ENCODE measurements around the gene JAKMIP2. TPM values are rescaled to one million over a fixed set of nuclear protein-coding genes. Genes with fewer than 3 reads are reported as not detected.

Gene JAKMIP2
- polyA plus RNA-seq, 2 donors: 0.10 to 0.20 TPM

- Histone ChIP-seq H3K27me3 (ENCODE audit: control insufficient read depth in 1 of 2, insufficient read depth in 2 of 2, low read length in 2 of 2) (no peaks in the 10 kb centered on the region), H3K36me3 (ENCODE audit: control insufficient read depth in 2 of 2, insufficient read depth in 2 of 2, low read length in 1 of 2) (no peaks in the 10 kb centered on the region), H3K9me3 (ENCODE audit: control insufficient read depth in 2 of 2, insufficient read depth in 1 of 2, low read depth in 1 of 2, low read length in 1 of 2) (no peaks in the 10 kb centered on the region), H3K4me1 (ENCODE audit: control insufficient read depth in 2 of 2, insufficient read depth in 2 of 2, low read length in 1 of 2) (no peaks in the 10 kb centered on the region), H3K4me3 (ENCODE audit: low read depth in 1 of 2, low read length in 2 of 2) (no peak overlapping the region), H3K27ac (ENCODE audit: low read depth in 2 of 2, low read length in 1 of 2) (no peak overlapping the region)
- WGBS, 2 donors: 58 to 60% methylated on average over 2 of the region's 2 CpGs
These were observed 108.7 kb downstream of the JAKMIP2 start for GRCh38 chr5:147673791-147674190.

GRCh38 chr5:147673266-147673665 lies 109.3 kb downstream of the JAKMIP2 start:
- Histone ChIP-seq H3K27me3 (ENCODE audit: control insufficient read depth in 1 of 2, insufficient read depth in 2 of 2, low read length in 2 of 2) (no peaks in the 10 kb centered on the region), H3K9me3 (ENCODE audit: control insufficient read depth in 2 of 2, insufficient read depth in 1 of 2, low read depth in 1 of 2, low read length in 1 of 2) (no peaks in the 10 kb centered on the region), H3K27ac (ENCODE audit: low read depth in 2 of 2, low read length in 1 of 2) (no peak overlapping the region), H3K36me3 (ENCODE audit: control insufficient read depth in 2 of 2, insufficient read depth in 2 of 2, low read length in 1 of 2) (no peaks in the 10 kb centered on the region), H3K4me3 (ENCODE audit: low read depth in 1 of 2, low read length in 2 of 2) (no peak overlapping the region), H3K4me1 (ENCODE audit: control insufficient read depth in 2 of 2, insufficient read depth in 2 of 2, low read length in 1 of 2) (no peaks in the 10 kb centered on the region)
- 53 to 61% methylated on average over 3 of the region's 3 CpGs for WGBS, 2 donors

- WGBS, 2 donors: 91 to 92% methylated on average over 6 of the region's 6 CpGs
- H3K27me3 ChIP-seq (ENCODE audit: control insufficient read depth in 1 of 2, insufficient read depth in 2 of 2, low read length in 2 of 2): no peaks in the 10 kb centered on the region
- H3K4me3 ChIP-seq (ENCODE audit: low read depth in 1 of 2, low read length in 2 of 2): no peak overlapping the region
- H3K4me1 ChIP-seq (ENCODE audit: control insufficient read depth in 2 of 2, insufficient read depth in 2 of 2, low read length in 1 of 2): no peaks in the 10 kb centered on the region
- H3K27ac ChIP-seq (ENCODE audit: low read depth in 2 of 2, low read length in 1 of 2): no peak overlapping the region
- no peaks in the 10 kb centered on the region for H3K36me3 ChIP-seq (ENCODE audit: control insufficient read depth in 2 of 2, insufficient read depth in 2 of 2, low read length in 1 of 2)
- H3K9me3 ChIP-seq (ENCODE audit: control insufficient read depth in 2 of 2, insufficient read depth in 1 of 2, low read depth in 1 of 2, low read length in 1 of 2): no peaks in the 10 kb centered on the region
These were observed 111.2 kb downstream of the JAKMIP2 start for GRCh38 chr5:147671365-147671764.

- Histone ChIP-seq H3K9me3 (ENCODE audit: control insufficient read depth in 2 of 2, insufficient read depth in 1 of 2, low read depth in 1 of 2, low read length in 1 of 2) (no peaks in the 10 kb centered on the region), H3K27ac (ENCODE audit: low read depth in 2 of 2, low read length in 1 of 2) (no peak overlapping the region), H3K36me3 (ENCODE audit: control insufficient read depth in 2 of 2, insufficient read depth in 2 of 2, low read length in 1 of 2) (no peaks in the 10 kb centered on the region), H3K27me3 (ENCODE audit: control insufficient read depth in 1 of 2, insufficient read depth in 2 of 2, low read length in 2 of 2) (no peaks in the 10 kb centered on the region), H3K4me3 (ENCODE audit: low read depth in 1 of 2, low read length in 2 of 2) (no peak overlapping the region), H3K4me1 (ENCODE audit: control insufficient read depth in 2 of 2, insufficient read depth in 2 of 2, low read length in 1 of 2) (no peaks in the 10 kb centered on the region)
- WGBS, 2 donors: 90 to 96% methylated on average over 1 of the region's 1 CpG
These were observed 111.7 kb downstream of the JAKMIP2 start for GRCh38 chr5:147670815-147671214.

- 42 to 55% methylated on average over 9 of the region's 9 CpGs for WGBS, 2 donors
- Histone ChIP-seq H3K4me3 (ENCODE audit: low read depth in 1 of 2, low read length in 2 of 2) (no peak overlapping the region), H3K9me3 (ENCODE audit: control insufficient read depth in 2 of 2, insufficient read depth in 1 of 2, low read depth in 1 of 2, low read length in 1 of 2) (no peaks in the 10 kb centered on the region), H3K4me1 (ENCODE audit: control insufficient read depth in 2 of 2, insufficient read depth in 2 of 2, low read length in 1 of 2) (no peaks in the 10 kb centered on the region), H3K27me3 (ENCODE audit: control insufficient read depth in 1 of 2, insufficient read depth in 2 of 2, low read length in 2 of 2) (no peaks in the 10 kb centered on the region), H3K36me3 (ENCODE audit: control insufficient read depth in 2 of 2, insufficient read depth in 2 of 2, low read length in 1 of 2) (no peaks in the 10 kb centered on the region), H3K27ac (ENCODE audit: low read depth in 2 of 2, low read length in 1 of 2) (no peak overlapping the region)
These were observed 113.2 kb downstream of the JAKMIP2 start for GRCh38 chr5:147669169-147669869.

- no peaks in the 10 kb centered on the region for H3K9me3 ChIP-seq (ENCODE audit: control insufficient read depth in 2 of 2, insufficient read depth in 1 of 2, low read depth in 1 of 2, low read length in 1 of 2)
- 91 to 100% methylated on average over 2 of the region's 2 CpGs for WGBS, 2 donors
- H3K4me3 ChIP-seq (ENCODE audit: low read depth in 1 of 2, low read length in 2 of 2): no peak overlapping the region
- no peaks in the 10 kb centered on the region for H3K4me1 ChIP-seq (ENCODE audit: control insufficient read depth in 2 of 2, insufficient read depth in 2 of 2, low read length in 1 of 2)
- no peak overlapping the region for H3K27ac ChIP-seq (ENCODE audit: low read depth in 2 of 2, low read length in 1 of 2)
- no peaks in the 10 kb centered on the region for H3K27me3 ChIP-seq (ENCODE audit: control insufficient read depth in 1 of 2, insufficient read depth in 2 of 2, low read length in 2 of 2)
- H3K36me3 ChIP-seq (ENCODE audit: control insufficient read depth in 2 of 2, insufficient read depth in 2 of 2, low read length in 1 of 2): no peaks in the 10 kb centered on the region
These were observed 114.1 kb downstream of the JAKMIP2 start for GRCh38 chr5:147668385-147668784.

GRCh38 chr5:147667363-147667762 lies 115.2 kb downstream of the JAKMIP2 start:
- H3K36me3 ChIP-seq (ENCODE audit: control insufficient read depth in 2 of 2, insufficient read depth in 2 of 2, low read length in 1 of 2): no peaks in the 10 kb centered on the region
- 84 to 88% methylated on average over 1 of the region's 1 CpG for WGBS, 2 donors
- H3K4me3 ChIP-seq (ENCODE audit: low read depth in 1 of 2, low read length in 2 of 2): no peak overlapping the region
- no peaks in the 10 kb centered on the region for H3K9me3 ChIP-seq (ENCODE audit: control insufficient read depth in 2 of 2, insufficient read depth in 1 of 2, low read depth in 1 of 2, low read length in 1 of 2)
- H3K4me1 ChIP-seq (ENCODE audit: control insufficient read depth in 2 of 2, insufficient read depth in 2 of 2, low read length in 1 of 2): no peaks in the 10 kb centered on the region
- no peak overlapping the region for H3K27ac ChIP-seq (ENCODE audit: low read depth in 2 of 2, low read length in 1 of 2)
- H3K27me3 ChIP-seq (ENCODE audit: control insufficient read depth in 1 of 2, insufficient read depth in 2 of 2, low read length in 2 of 2): no peaks in the 10 kb centered on the region

- Histone ChIP-seq H3K27me3 (ENCODE audit: control insufficient read depth in 1 of 2, insufficient read depth in 2 of 2, low read length in 2 of 2) (no peaks in the 10 kb centered on the region), H3K36me3 (ENCODE audit: control insufficient read depth in 2 of 2, insufficient read depth in 2 of 2, low read length in 1 of 2) (no peaks in the 10 kb centered on the region), H3K9me3 (ENCODE audit: control insufficient read depth in 2 of 2, insufficient read depth in 1 of 2, low read depth in 1 of 2, low read length in 1 of 2) (no peaks in the 10 kb centered on the region), H3K27ac (ENCODE audit: low read depth in 2 of 2, low read length in 1 of 2) (no peak overlapping the region), H3K4me3 (ENCODE audit: low read depth in 1 of 2, low read length in 2 of 2) (no peak overlapping the region), H3K4me1 (ENCODE audit: control insufficient read depth in 2 of 2, insufficient read depth in 2 of 2, low read length in 1 of 2) (no peaks in the 10 kb centered on the region)
- 80 to 86% methylated on average over 6 of the region's 6 CpGs for WGBS, 2 donors
These were observed 116.1 kb downstream of the JAKMIP2 start for GRCh38 chr5:147666419-147666818.

- no peak overlapping the region for H3K27ac ChIP-seq (ENCODE audit: low read depth in 2 of 2, low read length in 1 of 2)
- no peaks in the 10 kb centered on the region for H3K4me1 ChIP-seq (ENCODE audit: control insufficient read depth in 2 of 2, insufficient read depth in 2 of 2, low read length in 1 of 2)
- WGBS, 2 donors: 79 to 84% methylated on average over 5 of the region's 5 CpGs
- no peak overlapping the region for H3K4me3 ChIP-seq (ENCODE audit: low read depth in 1 of 2, low read length in 2 of 2)
- no peaks in the 10 kb centered on the region for H3K36me3 ChIP-seq (ENCODE audit: control insufficient read depth in 2 of 2, insufficient read depth in 2 of 2, low read length in 1 of 2)
- peaks cover 0 to 4% of the 10 kb centered on the region in 2 donors for H3K9me3 ChIP-seq (ENCODE audit: control insufficient read depth in 2 of 2, insufficient read depth in 1 of 2, low read depth in 1 of 2, low read length in 1 of 2)
- H3K27me3 ChIP-seq (ENCODE audit: control insufficient read depth in 1 of 2, insufficient read depth in 2 of 2, low read length in 2 of 2): no peaks in the 10 kb centered on the region
These were observed 121.0 kb downstream of the JAKMIP2 start for GRCh38 chr5:147661541-147661940.
